K562 (cell line): Measurements from ENCODE around the gene CAMK2D. TPM values are rescaled to one million over a fixed set of nuclear protein-coding genes. Genes with fewer than 3 reads are reported as not detected.

Source experiments
- ATAC-seq: fragments of 200-7000 bp; cut with Tn5 transposase; 3 replicates; pipeline ENCODE4 v1.9.1; 2020; ENCODE audit warnings: moderate library complexity
- BruUV-seq: library from RNA; stranded (reverse); fragments of 400-500 nt; replicated peaks from 2 replicates; lab custom pipeline; 2021; lab: Mats Ljungman, UMichigan
- CTCF ChIA-PET: fragments of 300-600 bp; formaldehyde crosslinking; extraction: SDS; loops from one replicate; lab custom pipeline; 2021; ENCODE audit warnings: low intra/inter-chr PET ratio; lab: Yijun Ruan, JAX
- POLR2A ChIA-PET: fragments of 300-600, 350-650 bp; sonication (Branson Sonifier 250); formaldehyde crosslinking; extraction: SDS; loops from one replicate; lab custom pipeline; 2021; ENCODE audit warnings: antibody characterized with exemption, inconsistent platforms; lab: Yijun Ruan, JAX
- DNase-seq, 4 experiments: peaks; one replicate each; pipeline versions ENCODE4 v3.0.0 to v3.0.0-alpha.2; 2011 to 2018; ENCODE audit warnings: low spot score in 3 of 4, mixed read lengths in 3 of 4; ENCODE audit errors: extremely low read depth in 1 of 4
- FAIRE-seq: peaks from 2 replicates; lab custom pipeline; 2011; peaks lifted over from hg19 to GRCh38; lab: Jason Lieb, UNC
- H2AFZ ChIP-seq: 2 replicates; pipeline ENCODE4 v1.6.0; 2011; ENCODE audit warnings: low read depth, low read length, control low read depth, inconsistent platforms
- H3K27ac ChIP-seq: fragments of 200-600 bp; 3 replicates; pipeline ENCODE4 v1.8.0; 2011; ENCODE audit warnings: low read depth, mild to moderate bottlenecking, control low read depth, inconsistent platforms, low read length, moderate library complexity, mixed read lengths; ENCODE audit errors: extremely low read depth
- H3K27me3 ChIP-seq, 2 experiments: fragments of 300-600 bp in 1 of 2; 2 replicates in 1 of 2; 3 replicates in 1 of 2; pipeline versions ENCODE4 v1.6.0 to v1.8.0; 2011; ENCODE audit warnings: inconsistent platforms in 2 of 2, low read length in 2 of 2, mild to moderate bottlenecking in 1 of 2, mixed read lengths in 1 of 2, moderate library complexity in 1 of 2; ENCODE audit not compliant: control insufficient read depth in 2 of 2, insufficient read depth in 2 of 2
- H3K36me3 ChIP-seq: fragments of 300-600 bp; 3 replicates; pipeline ENCODE4 v1.8.0; 2011; ENCODE audit warnings: mild to moderate bottlenecking, low read length, inconsistent platforms; ENCODE audit not compliant: control insufficient read depth, insufficient read depth
- H3K4me1 ChIP-seq, 2 experiments: fragments of 200-600 bp in 1 of 2; replicated peaks in 1 of 2; 2 replicates in 1 of 2; 3 replicates in 1 of 2; pipeline versions ENCODE4 v1.5.1 to v1.8.0; 2011; ENCODE audit warnings: inconsistent platforms in 2 of 2, low read length in 2 of 2, mild to moderate bottlenecking in 1 of 2, mixed read lengths in 1 of 2, moderate library complexity in 1 of 2; ENCODE audit not compliant: control insufficient read depth in 2 of 2, insufficient read depth in 2 of 2
- H3K4me2 ChIP-seq: 2 replicates; pipeline ENCODE4 v1.6.1; 2011; ENCODE audit warnings: low read length, control low read depth, inconsistent platforms, mixed read lengths; ENCODE audit not compliant: insufficient read depth
- H3K4me3 ChIP-seq: fragments of 200-600 bp; sonication (generic), shearing (Covaris generic); 2 replicates; pipeline ENCODE4 v1.5.1; 2016; ENCODE audit warnings: control low read depth, inconsistent platforms
- H3K79me2 ChIP-seq: fragments of 200-600 bp; 3 replicates; pipeline ENCODE4 v1.8.0; 2011; ENCODE audit warnings: low read length, inconsistent platforms; ENCODE audit not compliant: control insufficient read depth, insufficient read depth
- H3K9ac ChIP-seq, 2 experiments: 2 replicates each; pipeline versions ENCODE4 v1.6.0 to v1.6.1; 2011; ENCODE audit warnings: low read depth in 2 of 2, low read length in 2 of 2, control low read depth in 1 of 2, inconsistent platforms in 1 of 2, mild to moderate bottlenecking in 1 of 2, mixed read lengths in 1 of 2; ENCODE audit not compliant: insufficient read depth in 1 of 2
- H3K9me1 ChIP-seq: one replicate; pipeline ENCODE4 v1.6.0; 2011; ENCODE audit warnings: inconsistent platforms, mild to moderate bottlenecking, low read length, moderate library complexity; ENCODE audit not compliant: control insufficient read depth, insufficient read depth
- H3K9me3 ChIP-seq: replicated peaks from 2 replicates; pipeline ENCODE4 v1.5.1; 2011; ENCODE audit warnings: low read depth, low read length, inconsistent platforms; ENCODE audit not compliant: control insufficient read depth, insufficient read depth
- H4K20me1 ChIP-seq: replicated peaks from 2 replicates; pipeline ENCODE4 v1.6.1; 2011; ENCODE audit warnings: low read length, inconsistent platforms, mixed read lengths; ENCODE audit not compliant: control insufficient read depth, insufficient read depth
- ATF1 ChIP-seq, 2 experiments: fragments of 450-650 bp in 1 of 2; IDR thresholded peaks; 2 replicates each; pipeline ENCODE4 v1.6.1; 2016; ENCODE audit warnings: missing compliant biosample characterization in 1 of 2, missing genetic modification characterization in 1 of 2
- EHMT2 ChIP-seq: fragments of 450-650 bp; IDR thresholded peaks from 2 replicates; pipeline ENCODE4 v1.6.1; 2018; ENCODE audit warnings: antibody characterized with exemption
- FOS ChIP-seq: IDR thresholded peaks from 3 replicates; pipeline ENCODE4 v1.6.1; 2011; ENCODE audit not compliant: insufficient read length; ENCODE audit errors: extremely low read depth
- HMG20A ChIP-seq: fragments of 450-650 bp; formaldehyde crosslinking; conservative IDR thresholded peaks from 2 replicates; pipeline ENCODE4 v1.4.0; 2020; ENCODE audit warnings: mild to moderate bottlenecking, mixed read lengths
- MBD2 ChIP-seq: sonication (generic); IDR thresholded peaks from 2 replicates; pipeline ENCODE4 v1.6.1; 2016; ENCODE audit warnings: low read depth, borderline replicate concordance
- TCF3 ChIP-seq: sonication (generic); formaldehyde crosslinking; IDR thresholded peaks from 2 replicates; pipeline ENCODE4 v1.4.0; 2020; ENCODE audit warnings: mild to moderate bottlenecking, missing genetic modification reagents
- VEZF1 ChIP-seq: fragments of 200-800 bp; sonication (Bioruptor generic); IDR thresholded peaks from 2 replicates; pipeline ENCODE4 v1.6.1; 2017; ENCODE audit warnings: missing genetic modification characterization, missing compliant biosample characterization
- ZNF184 ChIP-seq: sonication (generic); formaldehyde crosslinking; IDR thresholded peaks from 2 replicates; pipeline ENCODE4 v1.5.0; 2020; ENCODE audit warnings: missing genetic modification reagents
- ZNF224 ChIP-seq: sonication (generic); formaldehyde crosslinking; IDR thresholded peaks from 2 replicates; pipeline ENCODE4 v1.8.0; 2022; ENCODE audit warnings: mild to moderate bottlenecking, missing genetic modification reagents
- ZNF24 ChIP-seq: fragments of 450-650 bp; IDR thresholded peaks from 2 replicates; pipeline ENCODE4 v1.6.1; 2016
- ZNF592 ChIP-seq: fragments of 450-650 bp; IDR thresholded peaks from 2 replicates; pipeline ENCODE4 v1.6.1; 2017; ENCODE audit warnings: antibody characterized with exemption, mild to moderate bottlenecking
- WGBS: fragments of 100-300 bp; shearing (Covaris generic); methylation state at CpG from one replicate; pipeline ENCODE4 v1.1.6; 2016; ENCODE audit warnings: low coverage, mixed read lengths; ENCODE audit not compliant: insufficient coverage; ENCODE audit errors: missing lambda C conversion rate; 5-methylcytosine and 5-hydroxymethylcytosine counted together
- in situ Hi-C: fragments of 300-500 bp; cut with MboI; formaldehyde crosslinking; loops from 4 replicates; pipeline ENCODE4 v1.15.0; 2018; ENCODE audit warnings: inconsistent platforms, mixed read lengths
- intact Hi-C: fragments of 100-400 bp; cut with micrococcal nuclease; formaldehyde crosslinking; loops from 2 replicates; pipeline ENCODE4 v1.14.2; 2022
- polyA plus RNA-seq, 8 experiments: library from polyadenylated mRNA; depleted of rRNA in 4 of 8; stranded (reverse) in 5 of 8; unstranded in 3 of 8; fragments of >200 nt; fragmentation: Nextera tagmentation in 2 of 8; fragmentation: Illumina TruSeq in 1 of 8; extraction: Ambion mirVana in 2 of 8; extraction: Trizol in 1 of 8; gene quantifications; 2 replicates each; pipeline versions ENCODE4 v1.2.1 to v1.2.3, GENCODE V29; 2011 to 2014; ENCODE audit warnings: inconsistent platforms in 1 of 8, missing spikeins in 1 of 8
- total RNA-seq, 7 experiments: library from RNA; depleted of rRNA in 6 of 7; stranded (reverse); fragments of >200 nt in 6 of 7; fragmentation: Illumina TruSeq in 2 of 7; extraction: Trizol in 2 of 7; gene quantifications; 2 replicates each; pipeline versions ENCODE4 v1.2.1 to v1.2.3, GENCODE V29; 2011 to 2021; ENCODE audit warnings: low replicate concordance in 1 of 7

The CAMK2D gene
- total and polyA plus RNA-seq, 9 of the 15 experiments (the other 6 are each of a cell fraction or from before 2014, with no cell fraction given) = 0.01 to 0.33 (median 0.04) TPM; not detected in 2

GRCh38 chr4:113449410-113449974 is 312.0 kb downstream of the CAMK2D start:
- no peaks in the 10 kb centered on the region for H3K4me1 ChIP-seq
- WGBS = 0% methylated on average over 1 of the region's 1 CpG
- BruUV-seq = no TSS peak

More at GRCh38 chr4:113449410-113449974, 312.0 kb downstream of the CAMK2D start:
- Histone ChIP-seq H4K20me1 (no peaks in the 10 kb centered on the region), H3K27me3 (no peaks in the 10 kb centered on the region), H3K9ac (no peak overlapping the region), H3K36me3 (no peaks in the 10 kb centered on the region), H3K4me3 (no peak overlapping the region), H3K79me2 (no peaks in the 10 kb centered on the region), H3K27ac (no peak overlapping the region), H3K9me3 (no peaks in the 10 kb centered on the region), H3K9me1 (no peaks in the 10 kb centered on the region), H3K4me2 (no peak overlapping the region), H2AFZ (no peak overlapping the region)
- TF ChIP-seq VEZF1 (CRISPR knock-in tag) (no peak), ATF1 (CRISPR knock-in tag; IDR thresholded peaks at IDR 0.05) (no peak), ATF1 (tag; IDR thresholded peaks at IDR 0.05) (no peak), TCF3 (CRISPR knock-in tag) (no peak), ZNF592 (no peak), EHMT2 (no peak), MBD2 (no peak), ZNF184 (CRISPR knock-in tag) (no peak), FOS (no peak), ZNF24 (no peak), HMG20A (CRISPR knock-in tag) (no peak), ZNF224 (CRISPR knock-in tag) (no peak)
- DNase-seq (no peak), ATAC-seq (no peak), FAIRE-seq (no peak)
- CTCF ChIA-PET = no interaction called here
- POLR2A ChIA-PET = no interaction called here
- in situ Hi-C loops = no loop called here
- intact Hi-C loops = no loop called here
